SK-N-SH (cell line): ENCODE data around the gene BTG2. TPM values are rescaled to one million over a fixed set of nuclear protein-coding genes. Genes with fewer than 3 reads are reported as not detected.

Experiments used
- CTCF ChIA-PET: fragments of 300-600, 350-600 bp; formaldehyde crosslinking; extraction: SDS; loops from one replicate; lab custom pipeline; 2021; lab: Yijun Ruan, JAX
- POLR2A ChIA-PET: fragments of 350-600 bp; sonication (Branson Sonifier 250); formaldehyde crosslinking; extraction: SDS; loops from one replicate; lab custom pipeline; 2020; ENCODE audit warnings: antibody characterized with exemption, inconsistent platforms; lab: Yijun Ruan, JAX
- DNase-seq: peaks from one replicate; pipeline ENCODE4 v3.0.0; 2012
- H2AFZ ChIP-seq: fragments of 200-600 bp; sonication (generic); 2 replicates; pipeline ENCODE4 v1.8.1; 2016; ENCODE audit warnings: antibody characterized with exemption, mild to moderate bottlenecking, low read depth
- H3F3A ChIP-seq: fragments of 200-600 bp; sonication (generic); replicated peaks from 2 replicates; pipeline ENCODE3; 2016; ENCODE audit warnings: antibody characterized with exemption, mild to moderate bottlenecking; ENCODE audit not compliant: insufficient read depth
- H3K27ac ChIP-seq, 2 experiments: fragments of 200-500 bp in 1 of 2; fragments of 200-600 bp in 1 of 2; sonication (Bioruptor generic) in 1 of 2; sonication (generic), shearing (Covaris generic) in 1 of 2; 2 replicates each; pipeline versions ENCODE4 v1.5.1 to v1.6.1; 2014 to 2016; ENCODE audit warnings: low read depth in 2 of 2, inconsistent platforms in 1 of 2, low read length in 1 of 2, mild to moderate bottlenecking in 1 of 2, mixed read lengths in 1 of 2
- H3K27me3 ChIP-seq: fragments of 200-600 bp; sonication (generic), shearing (Covaris generic); 2 replicates; pipeline ENCODE4 v1.6.1; 2016; ENCODE audit warnings: mixed run types; ENCODE audit not compliant: insufficient read depth
- H3K36me3 ChIP-seq, 2 experiments: fragments of 200-500 bp in 1 of 2; fragments of 200-600 bp in 1 of 2; sonication (Bioruptor generic) in 1 of 2; sonication (generic) in 1 of 2; replicated peaks in 1 of 2; 2 replicates each; pipeline versions ENCODE3 to v1.5.1; 2014 to 2016; ENCODE audit warnings: low read length in 1 of 2, mild to moderate bottlenecking in 1 of 2; ENCODE audit not compliant: insufficient read depth in 2 of 2, control insufficient read depth in 1 of 2
- H3K4me1 ChIP-seq, 2 experiments: fragments of 200-500 bp in 1 of 2; fragments of 200-600 bp in 1 of 2; sonication (Bioruptor generic) in 1 of 2; sonication (generic), shearing (Covaris generic) in 1 of 2; 2 replicates each; pipeline versions ENCODE4 v1.5.1 to v1.6.1; 2014 to 2016; ENCODE audit warnings: low read depth in 1 of 2, low read length in 1 of 2, mixed run types in 1 of 2; ENCODE audit not compliant: insufficient read depth in 2 of 2, control insufficient read depth in 1 of 2
- H3K4me2 ChIP-seq: fragments of 200-600 bp; sonication (generic), shearing (Covaris generic); 2 replicates; pipeline ENCODE4 v1.6.1; 2017; ENCODE audit warnings: mixed run types
- H3K4me3 ChIP-seq, 2 experiments: fragments of 200-500 bp in 1 of 2; fragments of 200-600 bp in 1 of 2; sonication (Bioruptor generic) in 1 of 2; sonication (generic), shearing (Covaris generic) in 1 of 2; 2 replicates each; pipeline versions ENCODE4 v1.5.1 to v1.8.1; 2014 to 2016; ENCODE audit warnings: low read depth in 2 of 2, inconsistent platforms in 1 of 2, low read length in 1 of 2, mild to moderate bottlenecking in 1 of 2, mixed read lengths in 1 of 2, moderate library complexity in 1 of 2
- H3K79me2 ChIP-seq: fragments of 200-600 bp; sonication (generic); 2 replicates; pipeline ENCODE4 v1.8.1; 2017; ENCODE audit warnings: mild to moderate bottlenecking; ENCODE audit not compliant: insufficient read depth
- H3K9ac ChIP-seq: fragments of 200-600 bp; sonication (generic); 2 replicates; pipeline ENCODE4 v1.6.1; 2017; ENCODE audit warnings: mixed run types
- H3K9me2 ChIP-seq: fragments of 200-600 bp; sonication (generic); 2 replicates; pipeline ENCODE4 v1.6.1; 2017; ENCODE audit warnings: mixed run types
- H3K9me3 ChIP-seq: fragments of 200-600 bp; sonication (generic); 2 replicates; pipeline ENCODE4 v1.6.1; 2017; ENCODE audit warnings: mixed run types, mild to moderate bottlenecking, moderate library complexity
- H4K20me1 ChIP-seq: fragments of 200-600 bp; sonication (generic); 2 replicates; pipeline ENCODE4 v1.6.1; 2017; ENCODE audit warnings: mild to moderate bottlenecking, mixed run types; ENCODE audit not compliant: insufficient read depth
- ELF1 ChIP-seq: IDR thresholded peaks from 2 replicates; pipeline ENCODE4 v1.4.0; 2012
- FOSL2 ChIP-seq: IDR thresholded peaks from 2 replicates; pipeline ENCODE4 v1.4.0; 2012; ENCODE audit warnings: low read depth, mild to moderate bottlenecking, moderate library complexity, borderline replicate concordance
- GATA2 ChIP-seq: sonication (generic); formaldehyde crosslinking; IDR thresholded peaks from 2 replicates; pipeline ENCODE4 v1.5.0; 2020; ENCODE audit warnings: mild to moderate bottlenecking, missing genetic modification reagents
- IRF3 ChIP-seq: fragments of 150-350 bp; IDR thresholded peaks from 2 replicates; pipeline ENCODE4 v1.6.1; 2016; ENCODE audit warnings: mild to moderate bottlenecking, low read depth, low read length
- MEF2A ChIP-seq: IDR thresholded peaks from 2 replicates; pipeline ENCODE4 v1.4.0; 2012; ENCODE audit warnings: low read depth, borderline replicate concordance
- MXI1 ChIP-seq: IDR thresholded peaks from 2 replicates; pipeline ENCODE4 v1.6.1; 2012; ENCODE audit warnings: mild to moderate bottlenecking, low read depth, low read length, improper control_type of control experiment
- NFIC ChIP-seq: IDR thresholded peaks from 2 replicates; pipeline ENCODE4 v1.4.0; 2012; ENCODE audit warnings: borderline replicate concordance
- RAD21 ChIP-seq: IDR thresholded peaks from 2 replicates; pipeline ENCODE4 v1.6.1; 2012; ENCODE audit warnings: mild to moderate bottlenecking, low read length
- RFX5 ChIP-seq: IDR thresholded peaks from 2 replicates; pipeline ENCODE4 v1.6.1; 2012; ENCODE audit warnings: mild to moderate bottlenecking, improper control_type of control experiment, low read length
- SIN3A ChIP-seq: IDR thresholded peaks from 2 replicates; pipeline ENCODE4 v1.6.1; 2012; ENCODE audit warnings: low read depth, mild to moderate bottlenecking, low read length, moderate library complexity, borderline replicate concordance
- TCF12 ChIP-seq: IDR thresholded peaks from 2 replicates; pipeline ENCODE4 v1.4.0; 2012
- USF2 ChIP-seq: fragments of 150-350 bp; IDR thresholded peaks from 2 replicates; pipeline ENCODE4 v1.6.1; 2017; ENCODE audit warnings: antibody characterized with exemption, low read length, low read depth, borderline replicate concordance
- YY1 ChIP-seq: IDR thresholded peaks from 2 replicates; pipeline ENCODE4 v1.4.0; 2012; ENCODE audit warnings: low read depth, mild to moderate bottlenecking
- ZBTB33 ChIP-seq: IDR thresholded peaks from 2 replicates; pipeline ENCODE4 v1.4.0; 2012; ENCODE audit warnings: low read depth, borderline replicate concordance
- WGBS: methylation state at CpG from one replicate; pipeline ENCODE4 v1.1.6; 2017; ENCODE audit warnings: low lambda C conversion rate; 5-methylcytosine and 5-hydroxymethylcytosine counted together
- polyA plus RNA-seq, 3 experiments: library from polyadenylated mRNA; depleted of rRNA; stranded (reverse); fragments of >200 nt; gene quantifications; 2 replicates each; pipeline ENCODE4 v1.2.3, GENCODE V29; 2012

BTG2 gene
- polyA plus RNA-seq, 1 of the 3 experiments (the other 2 are of a cell fraction) = 26.2 TPM

- no peaks in the 10 kb centered on the region for H3K9me2 ChIP-seq
- H3K79me2 ChIP-seq = peaks cover 32% of the 10 kb centered on the region
- no peak overlapping the region for H2AFZ ChIP-seq
- CTCF ChIA-PET = interaction anchor here (0.7 to 9.2 kb wide), 21 partner anchors 8 to 267 kb away, joined by 3 to 127 read pairs (median 5); no protein-coding TSS in a partner anchor
- peaks cover 5% of the 10 kb centered on the region for H3F3A ChIP-seq
- H3K4me3 ChIP-seq = peak overlapping the region; percentile 84 to 94
- 96% methylated on average over 18 of the region's 21 CpGs for WGBS
- H3K9me3 ChIP-seq = no peaks in the 10 kb centered on the region
- peaks cover 39% of the 10 kb centered on the region for H4K20me1 ChIP-seq
- H3K4me1 ChIP-seq = peaks cover 22 to 48% of the 10 kb centered on the region in 2 experiments
- H3K27me3 ChIP-seq = no peaks in the 10 kb centered on the region
- no peak for TF ChIP-seq USF2
- TF ChIP-seq SIN3A = no peak
- TF ChIP-seq ELF1 = no peak
- no peak for TF ChIP-seq MEF2A
- TF ChIP-seq YY1 = no peak
- no peak for TF ChIP-seq NFIC
- no peak for TF ChIP-seq ZBTB33
- no peak for TF ChIP-seq FOSL2
- no peak for TF ChIP-seq RFX5
- no peak for TF ChIP-seq IRF3
- POLR2A ChIA-PET = interaction anchor here (0.8 to 2.7 kb wide), 8 partner anchors 10 to 34 kb away, joined by 3 to 18 read pairs (median 8); no protein-coding TSS in a partner anchor
- peak overlapping the region; percentile 99 for H3K4me2 ChIP-seq
- no peak for DNase-seq
- peaks cover 21 to 23% of the 10 kb centered on the region in 2 experiments for H3K36me3 ChIP-seq
- H3K27ac ChIP-seq = peak overlapping the region in 1 of 2 experiments; percentile 83; a peak in 2 of 4 replicates
- H3K9ac ChIP-seq = 0 out of 2 replicates have a peak overlapping the region, but pooled peaks have one; percentile 83
Measured at GRCh38 chr1:203306965-203307541, 1.7 kb downstream of the BTG2 start.

GRCh38 chr1:203307641-203308126 is 2.4 kb downstream of the BTG2 start:
- Histone ChIP-seq H3K36me3 (peaks cover 21 to 23% of the 10 kb centered on the region in 2 experiments), H3K27me3 (no peaks in the 10 kb centered on the region), H3F3A (peaks cover 5% of the 10 kb centered on the region), H3K9me2 (no peaks in the 10 kb centered on the region), H3K4me1 (peaks cover 22 to 48% of the 10 kb centered on the region in 2 experiments), H3K79me2 (peaks cover 32% of the 10 kb centered on the region), H3K4me2 (peak overlapping the region; percentile 99), H3K9ac (no peak overlapping the region), H4K20me1 (peaks cover 39% of the 10 kb centered on the region), H3K4me3 (peak overlapping the region; percentile 44 to 84), H3K9me3 (no peaks in the 10 kb centered on the region), H3K27ac (no peak overlapping the region; a peak in 1 of 4 replicates), H2AFZ (no peak overlapping the region)
- TF ChIP-seq YY1 (no peak), MXI1 (no peak), TCF12 (no peak), GATA2 (CRISPR knock-in tag) (no peak), RAD21 (no peak), FOSL2 (no peak)
- DNase-seq = no peak
- WGBS = 80% methylated on average over 3 of the region's 3 CpGs
- ChIA-PET POLR2A (interaction anchor here (1.5 to 2.7 kb wide), 4 partner anchors 9 to 35 kb away, joined by 5 to 18 read pairs (median 12); no protein-coding TSS in a partner anchor), CTCF (interaction anchor here (0.7 to 9.2 kb wide), 10 partner anchors 9 to 268 kb away, joined by 3 to 127 read pairs (median 18); no protein-coding TSS in a partner anchor)
